Neural progenitor cell (in vitro differentiated cells): Measurements from ENCODE around the gene OSBPL1A. TPM values are rescaled to one million over a fixed set of nuclear protein-coding genes. Genes with fewer than 3 reads are reported as not detected.

Experiments
- DNase-seq: peaks from one replicate; pipeline ENCODE4 v3.0.0-alpha.2; 2016; ENCODE audit warnings: low spot score
- H2AFZ ChIP-seq: fragments of 200-600 bp; sonication (generic); replicated peaks from 2 replicates; pipeline ENCODE4 v1.6.1; 2016; ENCODE audit warnings: antibody characterized with exemption
- H3F3A ChIP-seq: fragments of 200-600 bp; sonication (generic); 2 replicates; pipeline ENCODE4 v1.6.1; 2016; ENCODE audit warnings: antibody characterized with exemption, low read depth
- H3K27ac ChIP-seq: fragments of 200-600 bp; sonication (generic); 2 replicates; pipeline ENCODE4 v1.5.1; 2016; ENCODE audit warnings: mild to moderate bottlenecking
- H3K27me3 ChIP-seq: fragments of 200-600 bp; sonication (generic); 2 replicates; pipeline ENCODE4 v1.6.1; 2016; ENCODE audit warnings: mild to moderate bottlenecking, moderate library complexity
- H3K36me3 ChIP-seq: fragments of 200-600 bp; sonication (generic); 2 replicates; pipeline ENCODE4 v1.5.1; 2016
- H3K4me1 ChIP-seq: fragments of 200-600 bp; sonication (generic); 2 replicates; pipeline ENCODE4 v1.6.1; 2016; ENCODE audit warnings: mixed run types
- H3K4me2 ChIP-seq: fragments of 200-600 bp; sonication (generic); 2 replicates; pipeline ENCODE4 v1.6.1; 2016
- H3K4me3 ChIP-seq: fragments of 200-600 bp; sonication (generic); 2 replicates; pipeline ENCODE4 v1.5.1; 2016
- H3K79me2 ChIP-seq: fragments of 200-600 bp; sonication (generic); 2 replicates; pipeline ENCODE4 v1.6.1; 2016; ENCODE audit warnings: low read depth
- H3K9ac ChIP-seq: fragments of 200-600 bp; sonication (generic); 2 replicates; pipeline ENCODE4 v1.6.1; 2016
- H3K9me3 ChIP-seq: fragments of 200-600 bp; sonication (generic); 2 replicates; pipeline ENCODE4 v1.5.1; 2016; ENCODE audit warnings: low read depth
- H4K20me1 ChIP-seq: fragments of 200-600 bp; sonication (generic); 2 replicates; pipeline ENCODE4 v1.6.1; 2016; ENCODE audit warnings: low read depth
- H3K27ac Mint-ChIP-seq: 3 replicates; pipeline ENCODE4 v1.8.0; 2021; ENCODE audit warnings: mixed read lengths
- H3K27me3 Mint-ChIP-seq: 2 replicates; pipeline ENCODE4 v1.8.0; 2022; ENCODE audit warnings: low read depth, mild to moderate bottlenecking, inconsistent platforms, moderate library complexity, mixed read lengths; ENCODE audit not compliant: insufficient read depth
- H3K36me3 Mint-ChIP-seq: 3 replicates; pipeline ENCODE4 v1.8.0; 2021; ENCODE audit warnings: mixed read lengths
- H3K4me1 Mint-ChIP-seq: 3 replicates; pipeline ENCODE4 v1.8.0; 2021; ENCODE audit warnings: mixed read lengths
- H3K4me3 Mint-ChIP-seq: 3 replicates; pipeline ENCODE4 v1.8.0; 2021; ENCODE audit warnings: mild to moderate bottlenecking, moderate library complexity, mixed read lengths
- H3K9me3 Mint-ChIP-seq: 3 replicates; pipeline ENCODE4 v1.8.0; 2020; ENCODE audit warnings: mixed read lengths
- EZH2 ChIP-seq: fragments of 200-600 bp; sonication (generic); IDR thresholded peaks from 2 replicates; pipeline ENCODE4 v1.6.1; 2017; ENCODE audit warnings: antibody characterized with exemption, mild to moderate bottlenecking, moderate library complexity
- EZH2phosphoT487 ChIP-seq: fragments of 200-600 bp; sonication (generic); IDR thresholded peaks from 2 replicates; pipeline ENCODE4 v1.6.1; 2017; ENCODE audit warnings: antibody characterized with exemption
- total RNA-seq: library from RNA; depleted of rRNA; stranded (reverse); fragments of >200 nt; gene quantifications from 2 replicates; pipeline ENCODE4 v1.2.3, GENCODE V29; 2015; ENCODE audit warnings: low replicate concordance
- TF ChIP-seq, protein P1 (sequence below): fragments of 200-600 bp; sonication (generic); IDR thresholded peaks from 2 replicates; pipeline ENCODE4 v1.5.1; 2017; ENCODE audit warnings: antibody characterized with exemption, mild to moderate bottlenecking

Gene OSBPL1A
- total RNA-seq, 1 donor from 2014 or later = 75.0 TPM

DNA sequence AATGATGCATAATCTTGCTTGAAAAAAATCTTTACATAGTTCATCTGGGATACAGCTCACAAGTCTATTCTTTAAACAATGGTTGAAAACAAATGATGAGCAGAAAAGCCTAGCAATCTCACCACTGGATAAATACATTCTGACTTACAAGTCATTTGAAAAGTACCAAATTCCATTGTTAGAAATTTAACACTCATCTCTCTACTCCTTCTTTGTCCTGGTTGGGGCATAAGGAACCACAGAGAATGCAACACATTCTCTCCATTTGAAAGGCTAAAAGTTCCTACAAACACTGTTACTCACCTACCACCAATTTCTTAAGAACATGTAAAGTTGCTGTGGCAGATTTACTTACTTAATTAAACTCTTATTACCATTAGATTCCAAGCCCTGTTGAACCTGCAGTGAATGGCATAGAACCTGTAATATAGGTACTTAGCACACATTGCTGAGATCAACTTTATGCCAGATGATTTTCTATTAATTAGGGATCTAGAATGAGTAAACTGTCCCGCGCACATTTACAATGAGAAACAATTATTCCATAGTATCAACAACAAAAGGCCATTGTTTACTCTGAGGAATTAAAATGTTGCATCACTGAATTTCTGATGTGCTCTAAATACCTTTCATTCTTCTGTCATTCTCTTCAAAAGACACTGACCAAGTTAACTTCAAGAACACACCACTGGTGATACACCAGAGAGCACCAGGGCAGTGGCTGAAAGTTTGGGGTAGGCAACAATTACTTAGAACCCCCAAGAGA lies 189.2 kb downstream of the OSBPL1A start:
- Mint-ChIP-seq H3K4me1 (peaks cover 4% of the 10 kb centered on the region), H3K36me3 (peaks cover 13% of the 10 kb centered on the region), H3K9me3 (no peaks in the 10 kb centered on the region), H3K27ac (no peak overlapping the region), H3K27me3 (peaks cover 4% of the 10 kb centered on the region), H3K4me3 (no peak overlapping the region)
- Histone ChIP-seq H2AFZ (no peak overlapping the region), H3K4me1 (peaks cover 10% of the 10 kb centered on the region), H3K36me3 (no peaks in the 10 kb centered on the region), H3K27ac (peak overlapping the region; percentile 47), H3F3A (no peaks in the 10 kb centered on the region), H4K20me1 (no peaks in the 10 kb centered on the region), H3K79me2 (no peaks in the 10 kb centered on the region), H3K4me3 (no peak overlapping the region), H3K4me2 (no peak overlapping the region), H3K27me3 (no peaks in the 10 kb centered on the region), H3K9me3 (no peaks in the 10 kb centered on the region), H3K9ac (no peak overlapping the region)
- TF ChIP-seq, protein P1, sequence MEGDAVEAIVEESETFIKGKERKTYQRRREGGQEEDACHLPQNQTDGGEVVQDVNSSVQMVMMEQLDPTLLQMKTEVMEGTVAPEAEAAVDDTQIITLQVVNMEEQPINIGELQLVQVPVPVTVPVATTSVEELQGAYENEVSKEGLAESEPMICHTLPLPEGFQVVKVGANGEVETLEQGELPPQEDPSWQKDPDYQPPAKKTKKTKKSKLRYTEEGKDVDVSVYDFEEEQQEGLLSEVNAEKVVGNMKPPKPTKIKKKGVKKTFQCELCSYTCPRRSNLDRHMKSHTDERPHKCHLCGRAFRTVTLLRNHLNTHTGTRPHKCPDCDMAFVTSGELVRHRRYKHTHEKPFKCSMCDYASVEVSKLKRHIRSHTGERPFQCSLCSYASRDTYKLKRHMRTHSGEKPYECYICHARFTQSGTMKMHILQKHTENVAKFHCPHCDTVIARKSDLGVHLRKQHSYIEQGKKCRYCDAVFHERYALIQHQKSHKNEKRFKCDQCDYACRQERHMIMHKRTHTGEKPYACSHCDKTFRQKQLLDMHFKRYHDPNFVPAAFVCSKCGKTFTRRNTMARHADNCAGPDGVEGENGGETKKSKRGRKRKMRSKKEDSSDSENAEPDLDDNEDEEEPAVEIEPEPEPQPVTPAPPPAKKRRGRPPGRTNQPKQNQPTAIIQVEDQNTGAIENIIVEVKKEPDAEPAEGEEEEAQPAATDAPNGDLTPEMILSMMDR = no peak
- TF ChIP-seq EZH2 = no peak
- TF ChIP-seq EZH2phosphoT487 = no peak
- no peak for DNase-seq

DNA sequence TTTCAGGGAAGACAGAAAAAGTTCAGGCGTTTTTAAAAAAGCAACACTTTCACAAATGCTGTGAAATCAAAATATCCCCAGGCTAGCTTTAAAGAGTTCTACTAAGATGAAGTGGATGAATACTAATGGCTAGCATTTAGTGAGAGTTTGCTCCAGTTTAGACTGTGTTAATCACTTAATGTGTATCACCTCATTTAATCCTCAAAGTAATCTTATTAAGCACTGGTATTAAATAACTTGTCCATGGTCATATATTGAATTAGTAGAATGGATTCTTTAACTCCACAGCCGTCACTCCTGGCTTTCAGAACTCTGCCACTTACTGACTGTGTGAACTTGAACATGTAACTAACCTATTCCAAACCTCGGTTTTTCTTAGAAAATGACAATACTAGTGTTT lies 192.7 kb downstream of the OSBPL1A start:
- Histone ChIP-seq H3K4me2 (no peak overlapping the region), H3K9ac (no peak overlapping the region), H2AFZ (no peak overlapping the region), H3K27ac (no peak overlapping the region), H4K20me1 (no peaks in the 10 kb centered on the region), H3K27me3 (no peaks in the 10 kb centered on the region), H3K9me3 (no peaks in the 10 kb centered on the region), H3F3A (no peaks in the 10 kb centered on the region), H3K36me3 (no peaks in the 10 kb centered on the region), H3K79me2 (no peaks in the 10 kb centered on the region), H3K4me1 (peaks cover 10% of the 10 kb centered on the region), H3K4me3 (no peak overlapping the region)
- H3K4me3 Mint-ChIP-seq = no peak overlapping the region
- TF ChIP-seq EZH2phosphoT487 = no peak
- TF ChIP-seq, protein P1 = no peak
- no peak for TF ChIP-seq EZH2
- DNase-seq = no peak
- peaks cover 4% of the 10 kb centered on the region for H3K27me3 Mint-ChIP-seq
- H3K4me1 Mint-ChIP-seq = peaks cover 12% of the 10 kb centered on the region
- H3K9me3 Mint-ChIP-seq = no peaks in the 10 kb centered on the region
- peaks cover 11% of the 10 kb centered on the region for H3K36me3 Mint-ChIP-seq
- H3K27ac Mint-ChIP-seq = no peak overlapping the region

DNA sequence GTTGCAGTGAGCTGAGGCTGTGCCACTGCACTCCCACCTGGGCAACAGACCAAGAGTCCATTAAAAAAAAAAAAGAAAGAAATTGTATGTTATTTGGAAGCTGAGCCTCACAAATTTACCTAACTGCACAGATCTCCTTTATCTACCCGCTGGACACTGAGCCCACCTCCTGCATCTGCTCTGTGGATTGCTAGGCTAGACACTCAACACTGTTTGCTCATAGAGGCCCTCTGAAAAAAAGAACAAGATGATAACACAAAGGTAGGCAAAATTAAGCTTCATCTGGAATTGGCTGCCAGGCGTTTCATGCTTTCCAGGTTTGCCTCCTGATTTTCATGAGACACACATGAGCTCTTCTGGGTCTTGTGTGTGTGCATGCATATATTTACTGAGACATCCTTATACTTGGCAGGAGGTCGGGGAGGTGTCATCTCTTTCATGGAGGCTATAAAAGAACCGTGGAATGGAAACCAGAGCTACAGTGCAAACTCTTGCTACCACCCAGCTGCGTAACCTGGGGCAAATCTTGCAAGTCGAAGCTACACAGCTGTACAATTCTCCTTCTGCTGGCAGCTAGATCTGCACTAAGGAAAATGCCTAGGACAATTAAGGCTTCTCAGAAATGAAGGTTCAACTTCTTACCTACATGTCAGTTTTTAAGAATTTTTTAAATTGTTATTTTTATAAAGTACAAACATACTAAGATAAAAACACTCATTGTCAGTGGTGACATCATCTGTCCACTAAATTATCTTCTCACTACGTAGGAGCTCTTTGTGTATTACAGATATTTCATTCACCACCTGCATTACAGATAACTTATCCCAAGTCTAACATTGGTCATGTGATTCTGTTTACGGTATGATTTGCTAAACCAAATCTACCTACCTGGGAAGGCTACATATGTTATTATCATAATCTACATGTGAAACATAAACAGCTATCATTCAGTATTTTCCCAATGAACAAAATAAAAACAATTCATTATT lies 195.6 kb downstream of the OSBPL1A start:
- H3K9ac ChIP-seq = no peak overlapping the region
- no peak overlapping the region for H2AFZ ChIP-seq
- Mint-ChIP-seq H3K4me1 (peaks cover 17% of the 10 kb centered on the region), H3K27me3 (peaks cover 4% of the 10 kb centered on the region), H3K9me3 (no peaks in the 10 kb centered on the region), H3K4me3 (no peak overlapping the region), H3K27ac (no peak overlapping the region), H3K36me3 (peaks cover 2% of the 10 kb centered on the region)
- no peak for DNase-seq
- no peak for TF ChIP-seq EZH2phosphoT487
- TF ChIP-seq, protein P1 = no peak
- TF ChIP-seq EZH2 = no peak
- H3K4me1 ChIP-seq = no peaks in the 10 kb centered on the region
- H3K36me3 ChIP-seq = no peaks in the 10 kb centered on the region
- H4K20me1 ChIP-seq = no peaks in the 10 kb centered on the region
- no peaks in the 10 kb centered on the region for H3K9me3 ChIP-seq
- no peak overlapping the region for H3K4me3 ChIP-seq
- no peak overlapping the region for H3K27ac ChIP-seq
- no peaks in the 10 kb centered on the region for H3K27me3 ChIP-seq
- no peaks in the 10 kb centered on the region for H3K79me2 ChIP-seq
- no peaks in the 10 kb centered on the region for H3F3A ChIP-seq
- H3K4me2 ChIP-seq = no peak overlapping the region
